SKM-1 (cell line): ENCODE measurements around the gene MCC.

ENCODE experiments used
- DNase-seq: peaks from one replicate; lab custom pipeline; 2025; ENCODE audit not compliant: unreplicated experiment; lab: John Stamatoyannopoulos, UW

The MCC gene

DNA sequence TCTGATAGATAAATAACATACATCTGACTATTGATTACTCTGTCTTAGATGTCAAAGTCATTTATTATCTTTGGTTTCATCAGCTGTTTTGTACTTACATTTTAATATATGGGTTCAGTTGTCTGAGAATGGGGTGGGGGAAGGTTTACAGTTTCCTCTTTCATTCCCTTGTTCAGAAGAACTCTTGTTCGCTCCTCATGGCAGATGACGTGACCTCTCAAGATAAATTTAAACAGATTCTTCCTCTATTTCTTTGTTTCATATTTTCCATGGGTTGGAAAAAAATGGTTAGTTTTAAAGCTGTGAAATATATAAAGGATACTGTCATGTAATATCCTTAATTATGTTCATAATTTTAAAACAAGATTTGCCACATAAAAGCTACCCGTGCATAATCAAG, 114.8 kb downstream of the MCC start:
- no peak for DNase-seq

DNA sequence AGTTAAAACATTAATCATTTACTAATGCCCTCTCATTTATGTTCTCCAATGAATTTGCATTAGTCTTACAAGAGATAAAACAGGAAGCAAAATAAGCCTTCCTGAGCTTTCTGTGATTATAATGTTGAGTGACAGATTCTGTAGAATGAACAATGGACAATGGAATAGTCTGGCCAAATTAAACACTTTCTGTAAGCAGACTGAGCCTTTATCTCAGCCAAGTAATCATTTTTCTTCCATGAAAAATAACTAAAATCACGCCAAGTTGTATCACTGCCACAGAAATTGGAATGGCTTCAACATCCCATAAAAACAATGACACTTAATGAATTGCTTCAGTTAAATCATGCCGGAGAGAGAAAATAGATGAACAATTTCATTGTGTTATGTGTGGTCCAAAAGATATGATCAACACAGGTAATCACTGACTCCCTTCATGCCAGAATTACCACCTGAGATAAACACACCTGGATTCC, 116.5 kb downstream of the MCC start:
- no peak for DNase-seq

DNA sequence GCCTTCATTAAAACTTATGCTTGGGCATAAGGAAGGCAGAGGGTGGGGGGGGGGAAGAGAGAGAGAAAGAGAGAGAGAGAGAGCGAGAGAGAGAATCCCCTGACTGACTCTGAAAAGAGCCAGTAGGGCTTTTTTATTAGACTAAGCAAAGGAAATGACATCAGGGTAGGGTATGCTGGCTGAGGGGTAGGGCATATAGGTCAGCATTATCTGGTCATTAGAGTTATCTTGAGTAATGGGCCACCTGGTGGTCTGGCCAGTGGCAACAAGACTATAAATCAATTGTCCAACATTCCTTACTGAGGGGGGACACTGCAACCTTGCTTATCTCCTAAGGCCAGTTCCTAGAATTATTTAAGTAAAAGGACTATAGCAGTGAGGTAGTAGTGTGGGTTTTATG, 120.7 kb downstream of the MCC start:
- DNase-seq = no peak

DNA sequence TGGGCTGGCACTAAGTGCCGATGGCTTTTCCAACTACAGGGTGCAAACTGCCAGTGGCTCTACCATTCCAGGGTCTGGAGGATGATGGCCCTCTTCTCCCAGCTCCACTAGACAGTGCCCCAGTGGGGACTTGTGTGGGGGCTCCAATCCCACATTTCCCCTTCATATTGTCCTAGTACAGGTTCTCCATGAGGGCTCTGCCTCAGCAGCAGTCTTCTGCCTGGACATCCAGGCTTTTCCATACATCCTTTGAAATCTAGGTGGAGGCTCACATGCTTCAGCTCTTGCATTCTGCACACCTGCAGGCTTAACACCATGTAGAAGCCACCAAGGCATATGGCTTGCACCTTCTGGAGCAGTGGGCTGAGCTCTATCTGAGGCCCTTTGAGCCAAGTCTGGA, 123.8 kb downstream of the MCC start:
- no peak for DNase-seq

DNA sequence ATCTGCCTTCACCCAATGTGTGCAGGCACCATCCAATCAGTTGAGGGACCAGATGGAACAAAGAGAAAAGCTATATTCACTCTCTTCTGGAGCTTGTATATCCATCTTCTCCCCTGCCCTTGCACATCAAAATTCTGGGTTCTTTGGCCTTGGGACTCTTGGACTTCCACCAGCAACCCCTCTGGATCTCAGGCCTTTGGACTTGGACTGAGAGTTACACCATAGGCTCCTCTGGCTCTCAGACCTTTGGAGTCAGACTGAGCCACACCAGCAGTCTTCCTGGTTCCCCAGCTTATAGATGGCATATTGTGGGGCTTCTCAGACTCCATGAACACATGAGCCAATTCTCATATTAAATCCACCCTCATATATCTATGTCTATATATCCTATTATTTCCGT, 126.6 kb downstream of the MCC start:
- DNase-seq = no peak

DNA sequence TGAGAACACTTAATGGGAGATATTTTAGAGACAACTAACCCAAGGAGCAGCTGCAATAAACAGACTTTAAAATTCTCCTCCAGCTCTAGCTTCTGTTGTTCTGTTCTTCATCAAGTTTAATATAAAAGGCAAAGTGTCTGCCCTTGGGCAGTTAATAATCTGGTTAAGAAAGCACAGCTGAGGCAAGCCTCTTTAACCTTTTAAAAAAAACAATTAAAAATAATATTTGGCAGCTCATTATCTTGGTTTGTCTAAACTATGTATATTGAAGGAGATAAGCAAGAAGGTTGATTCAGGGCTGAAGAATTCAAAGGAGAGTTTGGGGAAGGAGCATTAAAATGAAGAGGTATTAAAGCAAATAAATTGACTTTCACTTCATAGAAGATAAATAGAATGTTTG, 128.8 kb downstream of the MCC start:
- no peak for DNase-seq

DNA sequence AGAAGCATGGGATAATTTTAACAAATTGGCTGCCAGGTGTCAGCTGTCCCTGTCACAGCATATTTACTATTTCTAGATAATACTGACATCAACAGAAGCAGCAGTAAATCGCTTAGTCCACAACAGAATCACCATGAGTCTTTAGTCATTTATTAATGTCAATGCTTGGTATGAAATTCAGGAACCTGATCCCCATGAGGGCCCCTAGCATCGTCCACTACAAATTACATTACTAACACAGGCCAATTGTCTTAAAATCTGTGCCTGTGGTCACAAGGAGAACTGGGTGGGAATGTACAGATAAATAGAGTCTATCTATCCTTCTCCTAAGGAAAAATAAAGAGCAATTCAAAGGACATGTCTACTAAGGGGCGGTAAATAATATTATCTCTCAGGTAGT, 129.6 kb downstream of the MCC start:
- DNase-seq = no peak

DNA sequence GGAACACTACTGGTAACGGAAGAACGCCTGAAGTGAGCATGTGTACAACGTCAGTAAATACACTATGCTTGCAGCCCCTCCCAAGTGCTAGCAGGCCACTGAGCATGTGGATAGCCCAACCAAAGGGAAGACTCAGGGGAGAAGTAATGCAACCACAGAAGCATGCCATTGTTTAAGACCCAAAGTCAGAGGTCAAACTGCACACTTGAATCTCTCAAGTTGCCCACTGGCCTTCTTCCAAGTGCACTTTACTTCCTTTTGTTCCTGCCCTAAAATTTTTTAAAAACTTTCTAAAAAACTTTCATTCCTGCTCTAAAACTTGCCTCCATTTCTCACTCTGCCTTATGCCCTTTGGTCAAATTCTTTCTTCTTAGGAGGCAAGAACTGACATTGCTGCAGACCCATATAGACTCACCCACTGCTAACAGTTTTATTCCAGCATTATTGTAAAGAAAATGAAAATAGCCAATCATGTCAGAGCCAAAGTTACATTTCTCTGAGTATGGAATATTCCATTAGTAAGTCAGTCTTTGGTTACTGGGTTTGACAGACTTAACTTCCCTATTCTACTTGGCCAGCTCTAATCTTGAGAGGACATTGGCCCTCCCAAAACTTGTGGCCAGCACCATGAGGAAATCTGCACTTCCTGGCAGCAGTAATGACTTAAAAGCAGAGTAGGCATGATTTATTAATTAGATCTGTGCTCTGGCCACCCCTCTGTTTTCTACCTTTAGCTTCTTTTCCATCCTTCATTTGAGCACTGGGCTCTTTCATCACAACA, 130.4 kb downstream of the MCC start:
- DNase-seq = no peak

DNA sequence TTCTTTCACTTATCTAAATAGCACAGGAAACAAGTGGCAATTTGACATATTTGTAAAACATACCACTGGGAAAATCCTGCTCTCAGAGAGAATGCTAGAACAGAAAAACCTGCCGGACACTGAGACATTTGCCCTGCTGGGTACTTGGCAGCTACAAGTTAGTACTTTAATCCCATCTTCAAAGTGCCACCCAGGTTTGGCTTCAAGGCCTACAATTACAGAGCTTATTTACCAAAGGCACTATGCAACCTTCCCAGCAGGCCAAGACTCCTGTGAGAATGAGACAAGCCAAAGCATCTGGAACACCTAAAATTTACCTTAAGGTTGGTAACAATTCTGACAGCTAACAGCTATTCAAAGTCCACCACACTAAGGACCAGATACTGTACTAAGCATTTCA, 131.8 kb downstream of the MCC start:
- no peak for DNase-seq

DNA sequence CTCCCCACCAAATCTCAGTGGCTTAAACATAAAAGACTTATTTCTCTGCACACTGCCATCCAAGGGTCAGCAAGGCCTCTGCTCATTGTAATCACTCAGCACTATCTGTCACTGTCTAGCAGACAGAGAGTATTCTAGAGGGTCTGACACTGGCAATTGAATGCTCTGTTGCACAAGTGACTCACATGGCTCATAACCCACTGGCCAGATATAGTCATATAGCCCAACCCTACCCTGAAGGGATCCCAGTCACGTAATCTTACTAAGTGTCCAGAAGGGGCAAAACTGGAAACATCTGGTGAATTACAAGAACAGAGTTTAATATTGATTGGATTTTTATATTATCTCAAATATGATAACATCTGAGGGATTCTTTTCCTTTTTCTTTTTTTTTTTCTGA, 134.2 kb downstream of the MCC start:
- no peak for DNase-seq

DNA sequence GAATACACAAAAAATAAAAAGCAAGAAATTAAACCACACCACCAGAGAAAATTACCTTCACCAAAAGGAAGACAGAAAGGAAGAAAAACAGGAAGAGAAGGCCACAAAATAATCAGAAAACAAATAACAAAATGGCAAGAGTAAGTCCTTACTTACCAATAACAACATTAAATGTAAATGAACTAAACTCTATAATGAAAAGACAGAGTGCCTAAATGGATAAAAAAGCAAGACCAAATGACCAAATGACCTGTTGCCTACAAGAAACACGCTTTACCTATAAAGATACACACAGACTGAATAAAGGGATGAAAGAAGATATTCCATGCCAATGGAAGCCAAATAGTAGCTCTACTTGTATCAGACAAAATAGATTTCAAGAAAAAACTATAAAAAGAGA, 140.7 kb downstream of the MCC start:
- DNase-seq = no peak

DNA sequence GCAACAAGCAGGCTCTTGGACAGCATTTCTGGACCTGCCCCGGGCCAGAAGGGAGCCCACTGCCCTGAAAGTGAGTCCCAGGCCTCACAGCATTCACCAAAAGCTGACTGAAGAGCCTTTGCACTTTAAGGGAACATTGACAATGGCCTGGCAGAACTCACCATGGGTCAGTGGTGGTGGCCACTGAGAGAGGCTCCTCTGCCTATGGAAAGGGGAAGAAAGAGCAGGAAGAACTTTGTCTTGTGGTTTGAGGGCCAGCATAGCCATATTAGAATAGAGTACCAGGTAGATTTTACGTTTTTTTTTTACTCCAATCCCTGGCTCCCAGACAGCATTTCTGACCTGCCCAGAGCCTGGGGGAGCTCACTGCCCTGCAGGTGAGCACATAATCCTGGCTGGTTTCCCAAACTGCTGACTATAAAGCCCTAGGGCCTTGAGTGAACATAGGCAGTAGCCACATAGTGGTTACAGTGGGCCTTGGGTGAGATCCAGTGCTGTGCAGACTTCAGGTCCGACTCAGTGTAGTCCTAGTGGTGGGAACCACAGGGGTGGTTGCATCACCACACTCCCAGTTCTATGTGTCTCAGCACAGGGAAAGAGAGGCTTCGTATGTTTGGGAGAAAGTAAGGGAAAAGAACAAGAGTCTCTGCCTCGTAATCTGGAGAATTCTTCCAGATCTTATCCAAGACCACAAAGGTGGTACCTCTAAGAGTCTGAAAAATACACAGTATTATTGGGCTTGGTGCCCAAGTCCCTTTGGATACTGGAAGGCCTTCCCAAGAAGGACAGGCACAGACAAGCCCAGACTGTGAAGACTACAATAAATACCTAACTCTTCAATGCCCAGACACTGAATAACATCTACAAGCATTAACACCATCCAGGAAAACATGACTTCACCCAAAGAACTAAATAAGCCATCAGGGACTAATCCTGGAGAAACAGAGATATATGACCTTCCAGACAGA, 143.0 kb downstream of the MCC start:
- no peak for DNase-seq

DNA sequence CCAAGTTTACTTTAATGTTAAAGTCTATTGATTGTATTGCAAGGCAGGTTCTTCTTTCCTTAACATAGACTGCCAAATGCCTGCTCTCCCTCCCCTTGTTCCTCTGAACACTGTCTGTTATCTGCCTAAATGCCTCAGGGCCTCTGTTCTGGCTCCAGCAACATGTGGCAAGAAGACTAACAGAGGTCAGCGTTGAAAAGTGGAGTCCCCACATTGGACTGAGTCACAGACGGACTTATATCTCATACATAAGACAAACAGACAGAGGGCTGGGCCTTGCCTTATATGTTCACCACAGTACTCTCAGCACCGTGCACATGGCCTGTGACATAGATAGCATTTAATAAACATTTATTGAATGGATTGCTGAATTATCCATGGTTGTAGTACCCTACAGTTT, 144.9 kb downstream of the MCC start:
- no peak for DNase-seq

DNA sequence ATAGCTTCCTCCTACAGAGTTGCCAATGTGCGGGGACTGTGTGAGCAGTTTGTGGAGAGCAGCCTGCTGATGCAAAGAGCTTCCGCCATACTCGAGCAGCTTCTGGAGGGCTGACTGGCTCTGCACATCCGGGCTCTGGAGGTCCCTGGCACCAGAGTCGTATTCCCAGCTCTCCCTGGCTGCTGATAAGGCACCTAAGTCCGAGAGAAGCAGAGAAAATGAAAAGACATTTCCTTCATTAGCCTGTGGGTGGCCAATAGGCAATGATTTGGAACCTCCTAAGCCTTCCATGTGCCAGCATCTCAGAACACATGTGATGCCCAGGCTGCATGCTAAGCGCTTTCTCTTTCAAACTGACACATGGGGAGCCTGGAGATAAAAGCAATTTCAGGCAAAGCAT, 147.7 kb downstream of the MCC start:
- no peak for DNase-seq

DNA sequence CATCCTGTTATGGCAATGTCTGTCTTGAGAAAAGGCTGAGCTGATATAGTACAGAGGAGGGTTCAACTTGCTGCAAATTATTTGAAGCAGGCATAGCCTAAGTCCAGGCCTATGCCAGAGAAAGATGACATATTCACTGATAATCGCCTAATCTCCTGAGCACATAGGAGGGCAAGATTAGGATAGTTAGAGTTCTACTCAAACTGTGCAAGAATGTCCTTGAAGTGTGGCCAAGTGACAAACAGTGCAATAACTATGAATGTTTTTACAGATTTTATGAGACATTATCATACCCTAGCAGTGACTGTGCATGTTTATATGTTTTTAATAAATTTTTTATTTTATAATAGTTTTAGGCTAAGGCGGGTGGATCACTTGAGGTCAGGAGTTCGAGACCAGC, 149.6 kb downstream of the MCC start:
- no peak for DNase-seq

DNA sequence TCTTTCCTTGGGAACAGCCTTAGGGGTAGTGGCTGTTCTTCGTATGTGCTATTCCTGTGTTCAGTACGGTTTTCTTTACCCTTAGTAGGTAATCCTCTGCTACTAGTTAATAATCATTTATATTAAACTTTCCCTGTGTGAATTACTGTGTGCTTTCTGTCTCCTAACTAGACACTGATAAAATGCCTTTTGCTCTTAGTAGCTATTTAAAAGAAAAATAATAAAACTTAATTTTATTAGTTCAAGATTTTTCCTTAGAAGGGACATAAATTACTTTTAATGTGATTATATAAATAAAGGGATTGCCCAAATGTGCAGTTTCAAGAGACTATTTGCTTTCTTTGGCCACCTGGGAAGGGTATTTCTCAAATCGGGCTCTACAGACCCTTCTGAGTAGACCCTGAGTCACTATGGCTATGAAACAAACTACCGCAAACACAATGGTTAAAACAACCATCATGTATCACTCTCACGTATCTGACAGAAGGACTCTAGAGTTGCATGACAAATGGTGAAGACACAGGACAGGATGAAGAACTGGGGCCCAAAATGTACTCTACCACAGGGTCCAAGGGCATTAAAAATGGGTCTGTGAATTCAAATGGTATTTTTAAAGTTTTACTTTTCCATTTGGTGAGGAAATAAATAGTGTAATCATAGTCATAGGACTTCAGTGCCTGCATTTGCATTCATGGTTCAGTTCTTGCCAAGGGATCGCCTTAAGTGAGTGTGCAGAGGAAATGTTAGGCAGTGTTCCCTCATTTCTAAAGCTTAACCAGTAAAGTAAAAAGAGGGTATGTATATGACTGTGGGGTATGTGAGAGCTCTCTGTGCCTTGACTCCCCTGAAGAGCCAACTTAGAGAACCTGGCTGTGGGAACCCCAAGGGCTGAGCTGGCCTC, 150.5 kb downstream of the MCC start:
- DNase-seq = no peak

DNA sequence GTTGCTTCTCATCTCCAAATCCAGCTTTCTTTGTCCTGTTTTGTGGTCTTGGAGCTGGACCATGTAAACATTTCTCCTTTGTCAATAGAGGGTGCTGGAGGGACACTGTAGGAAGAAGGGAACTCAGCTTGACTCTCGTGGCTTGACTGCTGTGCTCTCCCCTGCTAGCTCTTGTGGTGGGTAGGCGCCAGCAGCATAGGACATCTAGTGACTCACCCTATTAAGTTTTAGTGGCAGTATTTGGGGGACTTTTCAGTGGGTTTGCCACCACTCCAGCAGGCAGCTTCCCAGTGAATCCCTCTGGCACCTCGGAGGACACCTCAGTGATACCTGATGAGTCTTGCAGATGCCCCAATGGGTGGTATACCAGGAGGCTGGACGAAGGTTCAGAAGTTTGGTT, 151.3 kb downstream of the MCC start:
- DNase-seq = no peak

DNA sequence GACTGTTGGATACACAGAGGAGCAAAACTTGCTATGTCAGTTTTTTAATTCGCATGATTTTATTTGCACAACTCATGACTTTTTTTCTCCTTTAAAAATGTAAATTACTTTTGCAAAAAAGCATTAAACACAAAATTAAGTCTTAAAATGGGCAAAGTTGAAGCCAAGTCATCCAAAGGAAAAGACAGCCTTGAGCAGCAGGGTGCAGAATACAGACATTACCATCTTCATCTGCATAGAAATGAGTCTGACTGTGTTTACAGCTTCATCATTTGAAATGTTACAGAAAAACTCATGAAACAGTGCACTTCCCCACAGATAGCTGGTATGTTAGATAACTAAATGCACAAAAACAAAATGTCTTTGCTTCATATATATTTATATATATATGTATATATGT, 154.8 kb downstream of the MCC start:
- no peak for DNase-seq

DNA sequence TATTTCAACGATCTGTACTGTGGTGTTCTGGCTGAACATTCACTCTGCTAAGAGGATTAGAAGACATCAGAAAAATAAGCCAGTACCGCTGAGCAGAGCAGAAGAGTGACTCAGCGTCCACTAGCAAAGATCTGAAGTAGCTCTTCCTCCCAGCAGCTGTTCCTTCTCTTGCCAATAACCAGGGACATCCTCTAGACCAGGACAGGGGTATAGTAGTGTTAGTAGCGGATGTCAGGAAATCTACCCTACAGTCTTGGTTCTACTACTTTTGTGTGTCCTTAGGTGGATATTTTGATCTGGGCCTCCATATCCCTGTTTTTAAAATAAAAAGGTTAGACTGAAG, 157.1 kb downstream of the MCC start:
- DNase-seq = no peak

DNA sequence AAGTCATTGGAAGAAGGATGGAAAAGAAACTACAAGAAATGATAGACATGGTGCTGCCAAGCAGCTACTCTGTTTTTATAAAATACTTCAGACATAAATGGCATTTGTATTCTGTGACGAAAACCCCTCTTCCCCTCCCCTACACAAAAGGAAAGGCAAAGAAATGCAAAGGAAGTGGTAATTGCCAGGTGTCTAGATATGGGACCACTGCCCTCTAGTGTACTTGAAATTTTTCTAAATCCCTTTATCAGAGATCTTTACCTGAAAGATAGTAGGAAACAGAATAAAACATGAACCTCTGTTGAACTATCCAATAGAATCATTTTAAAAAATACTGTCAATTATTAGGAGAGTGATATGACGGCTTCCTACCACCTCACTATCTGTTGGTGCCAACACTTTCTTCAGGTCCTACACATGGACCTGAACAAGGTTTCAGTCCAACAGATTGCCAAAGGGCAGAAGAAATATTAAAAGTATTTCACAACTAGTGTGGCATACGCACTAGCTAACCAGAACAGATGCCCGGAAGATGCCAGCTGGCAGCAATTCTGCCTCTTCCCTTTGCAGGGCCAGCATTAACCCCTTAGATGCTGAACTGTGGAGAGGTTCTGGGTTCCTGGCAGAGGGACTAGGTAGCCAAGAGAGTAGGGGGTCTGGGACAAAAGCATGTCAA, 157.6 kb downstream of the MCC start:
- DNase-seq = peak; percentile 17

DNA sequence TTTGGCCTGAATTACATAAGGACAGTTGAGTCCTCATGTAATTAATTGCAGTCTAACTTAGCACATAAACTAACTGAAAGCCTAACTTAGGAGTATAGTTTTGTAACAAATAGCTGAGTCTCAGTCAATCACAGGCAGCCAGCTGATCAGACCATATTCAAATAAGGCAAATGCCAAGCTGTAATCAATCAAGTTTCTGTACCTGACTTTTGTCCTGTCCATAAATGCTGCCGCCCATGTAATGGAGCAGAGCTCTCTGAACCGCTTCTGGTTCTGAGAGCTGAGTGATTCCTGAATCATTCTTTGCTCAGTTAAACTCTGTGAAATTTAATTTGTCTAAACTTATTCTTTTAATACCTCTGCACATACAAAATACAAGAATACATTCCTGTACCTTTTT, 158.3 kb downstream of the MCC start:
- no peak for DNase-seq
